ENCODE data around the gene SLC52A1. TPM values are rescaled to one million over a fixed set of nuclear protein-coding genes. Genes with fewer than 3 reads are reported as not detected.
A peak's percentile ranks its signal among the peaks of the same experiment; 100 is the strongest.
"Not testable (repeated sequence)": the region's sequence is repeated elsewhere in the genome, so short reads cannot be mapped to it uniquely, and the experiment has no call there.

The SLC52A1 gene
- total RNA-seq, 1 donor from 2014 or later, result 0.14 TPM

DNA sequence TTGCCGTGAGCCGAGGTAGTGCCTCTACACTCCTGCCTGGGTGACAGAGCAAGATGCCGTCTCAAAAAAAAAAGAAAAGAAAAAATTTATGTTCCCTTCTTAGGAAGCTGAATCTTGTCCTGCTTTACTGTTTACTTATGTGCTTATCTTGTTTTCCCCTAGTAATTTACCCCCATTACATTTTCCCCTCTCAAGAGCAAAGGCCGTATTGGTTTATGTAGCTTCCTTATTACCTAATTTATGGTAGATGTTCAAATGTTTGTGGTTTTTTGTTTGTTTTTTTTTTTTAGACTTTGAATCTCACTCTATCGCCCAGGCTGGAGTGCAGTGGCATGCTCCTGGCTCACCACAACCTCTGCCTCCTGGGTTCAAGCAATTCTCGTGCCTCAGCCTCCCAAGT, 10.3 kb upstream of the SLC52A1 start:
- intact Hi-C loops (cut with micrococcal nuclease), result no loop called here
- Mint-ChIP-seq H3K4me1 (ENCODE audit: low read depth) (peaks cover 37% of the 10 kb centered on the region), H3K4me3 (ENCODE audit: low read depth) (no peak overlapping the region), H3K27ac (no peak overlapping the region), H3K9me3 (peaks cover 5% of the 10 kb centered on the region), H3K27me3 (ENCODE audit: low read depth) (no peaks in the 10 kb centered on the region), H3K36me3 (ENCODE audit: low read depth) (peaks cover 11% of the 10 kb centered on the region)
- DNase-seq (ENCODE audit: low spot score), result no peak

DNA sequence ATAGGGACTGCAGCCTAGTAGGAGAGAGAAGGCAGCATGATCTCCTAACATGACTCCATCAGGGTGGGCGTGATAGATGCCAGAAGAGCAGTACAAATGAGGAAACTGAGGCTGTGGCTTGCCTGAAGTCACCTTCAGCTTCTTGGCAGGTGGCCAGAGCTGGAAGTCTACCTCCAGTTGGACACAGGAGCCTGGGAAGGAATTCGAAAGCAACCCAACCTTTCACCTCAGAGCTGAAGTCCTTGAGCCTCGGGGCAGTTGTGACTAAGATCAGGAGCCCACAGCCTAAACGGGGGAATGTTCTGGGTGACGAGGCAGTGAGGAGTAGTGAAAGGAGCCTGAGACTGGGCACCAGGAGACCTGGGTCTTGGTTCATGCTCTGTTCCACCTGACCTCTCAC, 9.4 kb upstream of the SLC52A1 start:
- DNase-seq (ENCODE audit: low spot score), result no peak
- H3K36me3 Mint-ChIP-seq (ENCODE audit: low read depth), result peaks cover 9% of the 10 kb centered on the region
- H3K27me3 Mint-ChIP-seq (ENCODE audit: low read depth), result no peaks in the 10 kb centered on the region
- no peak overlapping the region for H3K27ac Mint-ChIP-seq
- H3K4me3 Mint-ChIP-seq (ENCODE audit: low read depth), result no peak overlapping the region
- peaks cover 5% of the 10 kb centered on the region for H3K9me3 Mint-ChIP-seq
- H3K4me1 Mint-ChIP-seq (ENCODE audit: low read depth), result peaks cover 38% of the 10 kb centered on the region
- intact Hi-C loops (cut with micrococcal nuclease), result no loop called here

DNA sequence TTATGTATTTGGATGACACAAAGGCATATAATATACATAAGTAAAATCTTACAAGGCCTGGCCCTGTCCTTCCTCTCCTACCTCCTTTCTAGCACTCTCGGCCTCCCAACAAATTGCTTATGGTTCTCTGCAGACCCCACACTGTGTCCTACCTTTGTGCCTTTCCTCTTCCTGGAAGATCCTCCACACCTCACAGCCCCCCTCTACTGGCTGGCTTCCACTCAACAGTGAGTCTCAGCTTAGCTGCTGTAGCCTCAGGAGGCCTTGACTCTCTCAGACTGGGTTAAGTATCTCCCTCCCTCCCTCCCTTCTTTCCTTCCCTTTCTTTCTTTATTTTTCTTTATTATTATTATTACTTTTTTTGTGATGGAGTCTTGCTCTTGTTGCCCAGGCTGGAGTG, 8.3 kb upstream of the SLC52A1 start:
- Mint-ChIP-seq H3K4me3 (ENCODE audit: low read depth) (peak overlapping the region; percentile 63), H3K27me3 (ENCODE audit: low read depth) (no peaks in the 10 kb centered on the region)

DNA sequence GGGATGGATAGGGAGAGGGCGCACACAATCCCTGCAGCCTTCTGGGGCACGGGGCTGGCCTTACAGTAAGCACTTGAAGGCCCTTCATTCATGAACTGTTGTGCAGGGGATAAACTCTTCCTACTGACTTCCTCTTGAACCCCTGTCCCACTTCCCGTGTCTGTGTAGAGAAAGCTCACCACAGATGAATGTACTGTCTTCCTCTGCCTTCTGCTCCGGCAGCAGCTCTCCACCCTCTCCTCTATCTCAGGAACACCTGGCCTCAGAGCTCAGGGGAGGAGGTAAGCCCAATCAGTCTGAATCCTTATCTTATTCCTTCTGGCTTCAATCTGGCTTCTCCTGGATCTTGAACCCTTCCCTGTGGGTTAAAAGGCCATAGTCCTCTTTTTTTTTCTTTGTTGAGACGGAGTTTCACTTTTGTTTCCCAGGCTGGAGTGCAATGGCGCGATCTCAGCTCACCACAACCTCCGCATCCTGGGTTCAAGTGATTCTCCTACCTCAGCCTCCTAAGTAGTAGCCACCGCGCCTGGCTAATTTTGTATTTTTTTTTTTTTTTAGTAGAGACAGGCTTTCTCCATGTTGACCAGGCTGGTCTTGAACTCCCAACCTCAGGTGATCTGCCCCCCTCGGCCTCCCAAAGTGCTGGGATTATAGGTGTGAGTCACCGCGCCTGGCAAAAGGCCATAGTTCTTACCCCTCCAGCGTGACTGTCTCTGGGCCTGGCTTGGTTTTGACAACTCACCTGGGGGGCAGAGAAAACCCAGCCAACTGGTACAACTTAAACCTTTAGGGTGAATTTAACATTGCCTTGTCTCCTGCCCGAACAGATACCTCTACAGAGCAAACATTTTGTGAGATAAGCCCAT, 7.2 kb upstream of the SLC52A1 start:
- DNase-seq (ENCODE audit: low spot score), result peak; percentile 18
- Mint-ChIP-seq H3K4me1 (ENCODE audit: low read depth) (peaks cover 27% of the 10 kb centered on the region), H3K4me3 (ENCODE audit: low read depth) (peak overlapping the region; percentile 85), H3K27ac (peak overlapping the region; percentile 95), H3K9me3 (peaks cover 5% of the 10 kb centered on the region), H3K27me3 (ENCODE audit: low read depth) (no peaks in the 10 kb centered on the region), H3K36me3 (ENCODE audit: low read depth) (peaks cover 6% of the 10 kb centered on the region)
- intact Hi-C loops (cut with micrococcal nuclease), result no loop called here

More for the DNA sequence above, 8.3 kb upstream of the SLC52A1 start:
- peaks cover 6% of the 10 kb centered on the region for H3K36me3 Mint-ChIP-seq (ENCODE audit: low read depth)
- no peak overlapping the region for H3K27ac Mint-ChIP-seq
- H3K9me3 Mint-ChIP-seq, result peaks cover 5% of the 10 kb centered on the region
- H3K4me1 Mint-ChIP-seq (ENCODE audit: low read depth), result peaks cover 33% of the 10 kb centered on the region
- no peak for DNase-seq (ENCODE audit: low spot score)
- intact Hi-C loops (cut with micrococcal nuclease), result no loop called here

DNA sequence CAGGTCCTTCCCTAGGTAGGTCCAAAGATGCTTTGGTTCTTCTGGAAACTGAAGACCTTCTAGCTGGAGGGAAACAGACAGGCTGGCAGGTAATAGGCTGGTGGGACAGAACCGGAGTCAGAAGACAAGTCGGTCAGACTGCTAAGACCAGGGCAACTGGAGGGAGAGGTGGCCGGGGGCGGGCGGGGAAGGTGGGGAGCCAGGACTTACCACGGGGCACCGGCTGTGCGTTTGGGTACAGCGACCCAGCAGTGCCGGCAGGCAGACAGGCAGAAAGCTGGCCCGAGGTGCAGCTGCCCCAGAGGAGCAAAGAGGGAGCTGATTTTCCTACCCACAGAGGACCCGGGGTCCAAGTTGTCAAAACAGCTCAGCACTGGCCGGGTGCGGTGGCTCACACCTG, 575 bp downstream of the SLC52A1 start:
- Mint-ChIP-seq H3K4me3 (ENCODE audit: low read depth) (no peak overlapping the region), H3K27ac (no peak overlapping the region), H3K4me1 (ENCODE audit: low read depth) (peaks cover 14% of the 10 kb centered on the region), H3K27me3 (ENCODE audit: low read depth) (no peaks in the 10 kb centered on the region), H3K36me3 (ENCODE audit: low read depth) (no peaks in the 10 kb centered on the region), H3K9me3 (no peaks in the 10 kb centered on the region)
- DNase-seq (ENCODE audit: low spot score), result no peak
- intact Hi-C loops (cut with micrococcal nuclease), result loop anchor here (5.0 kb wide), 1 partner anchor 37 kb away; the partner anchor contains the start of genes INCA1 and KIF1C

GRCh38 chr17:5034063-5034462, 1.2 kb downstream of the SLC52A1 start:
- Mint-ChIP-seq H3K27me3 (ENCODE audit: low read depth) (no peaks in the 10 kb centered on the region), H3K4me1 (ENCODE audit: low read depth) (peaks cover 14% of the 10 kb centered on the region)
- intact Hi-C loops (cut with micrococcal nuclease), result loop anchor here (5.0 kb wide), 1 partner anchor 37 kb away; the partner anchor contains the start of genes INCA1 and KIF1C

DNA sequence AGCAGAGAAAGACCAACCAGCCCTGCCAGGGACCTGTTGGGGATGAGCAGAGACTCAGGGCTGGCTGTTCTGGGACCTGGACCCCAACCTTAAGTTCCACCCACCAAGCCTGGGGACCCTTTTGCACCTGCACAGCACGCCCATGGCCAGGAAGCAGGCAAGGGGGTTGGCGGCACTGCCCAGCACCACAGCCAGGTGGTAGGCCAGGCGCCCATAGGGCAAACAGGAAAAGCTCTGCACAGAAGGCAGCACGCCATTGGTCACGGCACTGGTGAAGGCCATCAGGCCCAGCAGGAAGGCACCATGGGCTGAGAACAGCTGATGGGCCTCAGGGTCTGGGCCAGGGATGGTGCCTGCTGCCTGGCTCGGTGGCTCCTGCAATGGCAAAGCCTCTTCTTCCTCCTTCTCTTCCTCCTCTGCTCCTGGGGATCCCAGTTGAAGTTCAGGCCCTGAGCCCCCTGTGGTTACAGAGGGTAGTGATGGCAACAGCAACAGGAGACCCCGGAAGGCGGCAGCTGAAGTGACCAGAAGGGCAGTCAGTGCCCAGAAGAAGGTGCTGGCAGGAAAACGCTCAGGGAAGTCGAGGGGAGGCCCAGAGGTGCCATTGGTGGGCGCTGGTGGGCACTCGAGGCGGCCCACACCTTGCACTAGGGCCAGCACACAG, 1.7 kb downstream of the SLC52A1 start:
- Mint-ChIP-seq H3K9me3 (no peaks in the 10 kb centered on the region), H3K4me3 (ENCODE audit: low read depth) (no peak overlapping the region), H3K27ac (no peak overlapping the region), H3K27me3 (ENCODE audit: low read depth) (no peaks in the 10 kb centered on the region), H3K4me1 (ENCODE audit: low read depth) (peaks cover 14% of the 10 kb centered on the region), H3K36me3 (ENCODE audit: low read depth) (no peaks in the 10 kb centered on the region)
- intact Hi-C loops (cut with micrococcal nuclease), result loop anchor here (5.0 kb wide), 1 partner anchor 36 kb away; the partner anchor contains the start of genes INCA1 and KIF1C
- DNase-seq (ENCODE audit: low spot score), result no peak

More at GRCh38 chr17:5034063-5034462, 1.2 kb downstream of the SLC52A1 start:
- Mint-ChIP-seq H3K27ac (no peak overlapping the region), H3K9me3 (no peaks in the 10 kb centered on the region), H3K4me3 (ENCODE audit: low read depth) (no peak overlapping the region), H3K36me3 (ENCODE audit: low read depth) (no peaks in the 10 kb centered on the region)
- DNase-seq (ENCODE audit: low spot score), result no peak

DNA sequence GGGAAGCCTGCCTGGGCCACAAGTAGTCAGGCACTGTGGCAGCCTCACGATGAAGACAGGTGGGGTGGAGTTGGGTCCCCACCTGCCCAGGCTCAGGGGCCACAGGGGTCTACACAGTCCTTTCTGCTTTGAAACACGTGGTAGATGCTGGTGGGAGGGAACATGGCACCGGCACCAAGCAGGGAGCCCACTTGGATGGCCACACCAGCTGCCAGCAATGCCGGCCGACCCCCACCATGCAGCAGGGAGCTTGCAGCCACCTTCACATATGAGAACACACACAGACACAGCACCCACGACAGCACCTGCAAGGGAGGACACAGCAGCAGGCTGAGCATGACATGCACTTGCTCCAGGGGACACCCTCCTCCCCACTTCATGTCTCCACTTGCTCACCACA, 2.4 kb downstream of the SLC52A1 start:
- no peaks in the 10 kb centered on the region for H3K36me3 Mint-ChIP-seq (ENCODE audit: low read depth)
- no peaks in the 10 kb centered on the region for H3K9me3 Mint-ChIP-seq
- no peaks in the 10 kb centered on the region for H3K27me3 Mint-ChIP-seq (ENCODE audit: low read depth)
- no peak overlapping the region for H3K4me3 Mint-ChIP-seq (ENCODE audit: low read depth)
- H3K27ac Mint-ChIP-seq, result no peak overlapping the region
- intact Hi-C loops (cut with micrococcal nuclease), result loop anchor here (5.0 kb wide), 1 partner anchor 36 kb away; the partner anchor contains the start of genes INCA1 and KIF1C
- DNase-seq (ENCODE audit: low spot score), result no peak
- H3K4me1 Mint-ChIP-seq (ENCODE audit: low read depth), result peaks cover 14% of the 10 kb centered on the region

DNA sequence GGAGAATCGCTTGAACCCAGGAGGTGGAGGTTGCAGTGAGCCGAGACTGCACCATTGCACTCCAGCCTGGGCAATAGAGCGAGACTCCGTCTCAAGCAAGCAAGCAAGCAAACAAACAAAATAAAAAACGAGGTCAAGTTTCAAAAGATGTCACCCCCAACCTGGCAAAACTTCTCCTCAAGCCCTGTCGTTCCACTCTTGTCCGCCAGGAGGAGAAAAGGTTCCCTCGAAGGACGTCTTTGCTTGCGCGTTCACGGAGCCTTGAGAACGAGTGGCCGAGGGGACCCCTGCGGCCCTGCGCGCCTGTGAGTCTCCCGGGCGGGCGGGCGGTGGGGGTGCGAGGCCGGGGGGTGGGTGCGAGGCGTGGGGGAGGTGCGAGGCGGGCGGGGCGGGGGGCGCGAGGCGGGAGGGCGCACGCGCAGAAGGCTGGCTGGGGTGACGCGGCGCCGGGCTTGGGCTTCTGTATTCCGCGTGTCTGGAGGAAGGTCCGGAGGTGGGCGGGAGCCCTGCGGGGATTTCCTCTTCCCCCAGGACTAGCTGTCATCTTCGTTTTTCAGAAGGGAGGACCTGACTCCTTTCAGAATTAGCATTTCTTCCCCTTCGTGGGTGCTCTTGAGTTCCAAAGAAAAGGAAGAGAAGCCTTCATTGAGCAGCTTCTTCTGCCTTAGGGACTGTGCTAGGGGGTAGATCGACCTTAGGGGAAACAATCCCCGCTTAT, 3.7 kb downstream of the SLC52A1 start:
- H3K36me3 Mint-ChIP-seq (ENCODE audit: low read depth), result no peaks in the 10 kb centered on the region
- peaks cover 14% of the 10 kb centered on the region for H3K4me1 Mint-ChIP-seq (ENCODE audit: low read depth)
- H3K27me3 Mint-ChIP-seq (ENCODE audit: low read depth), result no peaks in the 10 kb centered on the region
- peak; percentile 71 for DNase-seq (ENCODE audit: low spot score)
- peak overlapping the region; percentile 96 for H3K27ac Mint-ChIP-seq
- intact Hi-C loops (cut with micrococcal nuclease), result loop anchor here (1.0 to 5.0 kb wide), 2 partner anchors 31 to 34 kb away; partner anchors contain the start of genes INCA1 and KIF1C
- no peaks in the 10 kb centered on the region for H3K9me3 Mint-ChIP-seq
- H3K4me3 Mint-ChIP-seq (ENCODE audit: low read depth), result peak overlapping the region; percentile 81

GRCh38 chr17:5030168-5030567, 5.1 kb downstream of the SLC52A1 start:
- H3K27me3 Mint-ChIP-seq (ENCODE audit: low read depth); H3K4me3 Mint-ChIP-seq (ENCODE audit: low read depth); DNase-seq (ENCODE audit: low spot score); H3K9me3 Mint-ChIP-seq; H3K36me3 Mint-ChIP-seq (ENCODE audit: low read depth): not testable (repeated sequence)
- H3K4me1 Mint-ChIP-seq (ENCODE audit: low read depth), result peaks cover 14% of the 10 kb centered on the region
- intact Hi-C loops (cut with micrococcal nuclease), result loop anchor here (5.0 kb wide), 1 partner anchor 33 kb away; the partner anchor contains the start of genes INCA1 and KIF1C
- peak overlapping the region; percentile 96 for H3K27ac Mint-ChIP-seq

DNA sequence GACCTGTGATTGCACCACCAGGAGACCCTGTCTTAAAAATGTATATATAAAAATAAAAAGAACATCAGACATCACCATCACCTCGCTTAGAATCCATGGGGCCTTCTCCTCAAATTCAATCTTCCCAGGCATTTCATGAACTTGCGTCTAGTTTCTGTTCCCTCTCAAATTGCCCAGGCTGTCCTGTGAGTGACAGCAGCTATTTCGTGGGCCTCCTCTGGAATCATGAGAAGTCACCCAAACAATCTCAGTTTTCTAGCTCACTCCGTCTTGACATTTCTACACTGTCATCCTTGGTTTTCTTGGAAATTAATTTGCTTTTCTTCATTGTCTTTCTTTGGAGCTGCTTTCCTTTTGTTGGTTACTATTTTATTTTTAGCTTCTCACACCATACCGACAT, 7.3 kb downstream of the SLC52A1 start:
- Mint-ChIP-seq H3K36me3 (ENCODE audit: low read depth) (peaks cover 4% of the 10 kb centered on the region), H3K27ac (no peak overlapping the region), H3K4me3 (ENCODE audit: low read depth) (no peak overlapping the region), H3K4me1 (ENCODE audit: low read depth) (peaks cover 14% of the 10 kb centered on the region), H3K9me3 (no peaks in the 10 kb centered on the region), H3K27me3 (ENCODE audit: low read depth) (no peaks in the 10 kb centered on the region)
- intact Hi-C loops (cut with micrococcal nuclease), result no loop called here
- no peak for DNase-seq (ENCODE audit: low spot score)

- Mint-ChIP-seq H3K27ac (no peak overlapping the region), H3K4me3 (ENCODE audit: low read depth) (no peak overlapping the region), H3K27me3 (ENCODE audit: low read depth) (no peaks in the 10 kb centered on the region), H3K36me3 (ENCODE audit: low read depth) (peaks cover 8% of the 10 kb centered on the region), H3K4me1 (ENCODE audit: low read depth) (peaks cover 14% of the 10 kb centered on the region), H3K9me3 (no peaks in the 10 kb centered on the region)
- DNase-seq (ENCODE audit: low spot score), result no peak
- intact Hi-C loops (cut with micrococcal nuclease), result no loop called here
These were observed 7.9 kb downstream of the SLC52A1 start for GRCh38 chr17:5027299-5027698.

Measured in activated T-helper 2 cell treated with anti-CD3 and anti-CD28 coated beads, Interferon-gamma antibody, Interleukin-2, Interleukin-4, amounts not matched to agents 10 μg/mL and 5 μg/mL and 100 μg/mL, durations not matched to agents 14 hours and 24 hours and 36 hours (primary cell).